Glutamatergic neuron (in vitro differentiated cells): ENCODE results near the gene BDKRB1. TPM values are rescaled to one million over a fixed set of nuclear protein-coding genes. Genes with fewer than 3 reads are reported as not detected.

Experiments used
- DNase-seq: peaks from one replicate; pipeline ENCODE4 v3.0.0; 2022
- H3K27ac Mint-ChIP-seq: one replicate; pipeline ENCODE4 v1.8.0; 2020; ENCODE audit warnings: mild to moderate bottlenecking, mixed read lengths, inconsistent platforms; ENCODE audit not compliant: unreplicated experiment
- H3K27me3 Mint-ChIP-seq: one replicate; pipeline ENCODE4 v1.8.0; 2020; ENCODE audit warnings: mild to moderate bottlenecking, moderate library complexity, mixed read lengths, inconsistent platforms; ENCODE audit not compliant: unreplicated experiment
- H3K36me3 Mint-ChIP-seq: one replicate; pipeline ENCODE4 v1.8.0; 2020; ENCODE audit warnings: mild to moderate bottlenecking, mixed read lengths, inconsistent platforms; ENCODE audit not compliant: unreplicated experiment
- H3K4me1 Mint-ChIP-seq: one replicate; pipeline ENCODE4 v1.8.0; 2020; ENCODE audit warnings: mild to moderate bottlenecking, low read depth, mixed read lengths, inconsistent platforms; ENCODE audit not compliant: unreplicated experiment
- H3K4me3 Mint-ChIP-seq: one replicate; pipeline ENCODE4 v1.8.0; 2020; ENCODE audit warnings: mild to moderate bottlenecking, mixed read lengths, inconsistent platforms; ENCODE audit not compliant: unreplicated experiment
- H3K9me3 Mint-ChIP-seq: one replicate; pipeline ENCODE4 v1.8.0; 2020; ENCODE audit warnings: mild to moderate bottlenecking, moderate library complexity, mixed read lengths, inconsistent platforms; ENCODE audit not compliant: unreplicated experiment
- CTCF ChIP-seq: fragments of 200-600 bp; sonication (generic); IDR thresholded peaks from one replicate; pipeline ENCODE4 v1.5.0; 2021; ENCODE audit not compliant: partially characterized antibody, unreplicated experiment
- total RNA-seq: library from RNA; stranded (reverse); fragmentation: NEBNext Ultra II Directional; extraction: Animal tissue kit (Norgen Biotek cat#: 25700); gene quantifications from one replicate; pipeline ENCODE4 v1.2.1, GENCODE V29; 2021; ENCODE audit not compliant: unreplicated experiment

The BDKRB1 gene
- total RNA-seq, 1 donor from 2014 or later, result not detected

- no peak for DNase-seq
- H3K27ac Mint-ChIP-seq, result no peak overlapping the region
- H3K9me3 Mint-ChIP-seq, result peaks cover 2% of the 10 kb centered on the region
- peaks cover 2% of the 10 kb centered on the region for H3K27me3 Mint-ChIP-seq
- peaks cover 1% of the 10 kb centered on the region for H3K4me1 Mint-ChIP-seq
- TF ChIP-seq CTCF, result no peak
- H3K36me3 Mint-ChIP-seq, result peaks cover 8% of the 10 kb centered on the region
- no peak overlapping the region for H3K4me3 Mint-ChIP-seq
Measured at GRCh38 chr14:96217376-96217913, 38.6 kb upstream of the BDKRB1 start.

GRCh38 chr14:96221109-96221650 is 34.8 kb upstream of the BDKRB1 start:
- H3K4me1 Mint-ChIP-seq, result peaks cover 2% of the 10 kb centered on the region
- H3K9me3 Mint-ChIP-seq, result peaks cover 1% of the 10 kb centered on the region
- H3K27me3 Mint-ChIP-seq, result no peaks in the 10 kb centered on the region
- no peak overlapping the region for H3K4me3 Mint-ChIP-seq
- no peak for TF ChIP-seq CTCF
- H3K27ac Mint-ChIP-seq, result no peak overlapping the region
- no peaks in the 10 kb centered on the region for H3K36me3 Mint-ChIP-seq
- DNase-seq, result no peak

- Mint-ChIP-seq H3K4me3 (no peak overlapping the region), H3K27me3 (no peaks in the 10 kb centered on the region), H3K9me3 (peaks cover 1% of the 10 kb centered on the region), H3K27ac (no peak overlapping the region), H3K36me3 (no peaks in the 10 kb centered on the region), H3K4me1 (peaks cover 2% of the 10 kb centered on the region)
- TF ChIP-seq CTCF, result no peak
- DNase-seq, result no peak
Measured at GRCh38 chr14:96221841-96222240, 34.2 kb upstream of the BDKRB1 start.

GRCh38 chr14:96224480-96225096 is 31.4 kb upstream of the BDKRB1 start:
- peaks cover 2% of the 10 kb centered on the region for H3K4me1 Mint-ChIP-seq
- TF ChIP-seq CTCF, result no peak
- no peak overlapping the region for H3K4me3 Mint-ChIP-seq
- peaks cover 5% of the 10 kb centered on the region for H3K9me3 Mint-ChIP-seq
- peaks cover 3% of the 10 kb centered on the region for H3K27me3 Mint-ChIP-seq
- no peak overlapping the region for H3K27ac Mint-ChIP-seq
- DNase-seq, result no peak
- no peaks in the 10 kb centered on the region for H3K36me3 Mint-ChIP-seq

- Mint-ChIP-seq H3K27me3 (peaks cover 3% of the 10 kb centered on the region), H3K4me1 (peaks cover 2% of the 10 kb centered on the region), H3K9me3 (peaks cover 5% of the 10 kb centered on the region), H3K4me3 (no peak overlapping the region), H3K27ac (no peak overlapping the region), H3K36me3 (no peaks in the 10 kb centered on the region)
- no peak for TF ChIP-seq CTCF
- no peak for DNase-seq
Measured at GRCh38 chr14:96225213-96225612, 30.8 kb upstream of the BDKRB1 start.
